DMS153 treated with DMSO at 0.1 percent for 48 hours (cell line): ENCODE measurements around the gene RASSF8.

ENCODE experiments used
- DNase-seq: peaks from one replicate; lab custom pipeline; 2025; ENCODE audit not compliant: unreplicated experiment; lab: John Stamatoyannopoulos, UW

The RASSF8 gene

DNA sequence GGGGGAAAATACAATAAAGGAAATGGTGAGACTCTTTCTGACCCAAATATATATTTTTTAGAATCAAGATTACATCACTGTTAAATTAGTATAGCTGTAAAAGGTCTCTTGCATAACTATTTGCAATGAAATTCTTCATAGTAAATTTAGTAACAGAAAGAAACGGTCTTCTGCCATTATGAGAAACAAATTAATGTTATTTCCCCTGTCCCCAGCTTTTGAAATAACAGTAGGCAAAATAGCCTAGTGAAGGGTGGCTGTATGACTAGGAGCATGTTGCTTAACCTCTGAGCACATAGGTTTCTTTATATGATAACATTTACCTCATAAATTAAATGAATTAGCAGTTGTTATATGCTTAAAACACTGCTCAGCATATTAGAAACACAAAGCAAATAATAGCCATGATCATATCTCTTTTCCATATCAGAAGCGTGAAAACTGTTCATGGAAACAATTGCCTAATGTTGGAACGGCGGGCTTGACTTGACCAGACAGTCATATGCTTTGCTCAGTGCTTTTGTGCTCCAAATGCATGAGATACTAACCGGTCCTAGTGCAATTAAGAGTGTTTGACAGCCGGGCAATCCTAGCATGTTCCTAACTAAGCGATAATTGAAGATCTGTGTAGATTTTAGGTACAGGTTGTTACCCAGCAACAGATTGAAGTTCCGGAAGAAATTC lies 142.3 kb downstream of the RASSF8 start:
- no peak for DNase-seq

GRCh38 chr12:26101350-26101734 lies 142.9 kb downstream of the RASSF8 start:
- DNase-seq: peak; percentile 75

GRCh38 chr12:26101763-26102162 lies 143.3 kb downstream of the RASSF8 start:
- DNase-seq: no peak

GRCh38 chr12:26102953-26103352 lies 144.5 kb downstream of the RASSF8 start:
- DNase-seq: no peak

- no peak for DNase-seq
Measured at GRCh38 chr12:26106347-26106746, 147.9 kb downstream of the RASSF8 start.

GRCh38 chr12:26108915-26109314 lies 150.4 kb downstream of the RASSF8 start:
- no peak for DNase-seq

- DNase-seq: no peak
Measured at GRCh38 chr12:26109343-26109881, 150.9 kb downstream of the RASSF8 start.

DNA sequence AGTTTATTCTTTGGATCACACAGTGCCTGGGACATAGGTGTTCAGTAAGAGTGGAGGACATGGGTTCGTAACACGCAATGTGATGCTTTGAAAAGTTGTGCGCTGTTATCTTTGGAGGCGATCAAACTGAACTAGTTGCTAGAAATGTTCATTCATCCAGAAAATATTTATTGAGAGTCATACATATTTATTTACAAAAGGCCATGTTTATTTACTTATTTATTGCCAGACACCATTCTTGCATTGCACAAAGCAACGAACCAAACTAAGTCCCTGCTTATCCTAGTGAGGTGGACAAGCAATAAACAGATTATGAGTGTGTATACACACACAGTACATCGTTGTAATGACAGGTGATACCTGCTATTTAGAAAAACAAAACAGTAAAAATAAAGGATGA lies 153.8 kb downstream of the RASSF8 start:
- no peak for DNase-seq

DNA sequence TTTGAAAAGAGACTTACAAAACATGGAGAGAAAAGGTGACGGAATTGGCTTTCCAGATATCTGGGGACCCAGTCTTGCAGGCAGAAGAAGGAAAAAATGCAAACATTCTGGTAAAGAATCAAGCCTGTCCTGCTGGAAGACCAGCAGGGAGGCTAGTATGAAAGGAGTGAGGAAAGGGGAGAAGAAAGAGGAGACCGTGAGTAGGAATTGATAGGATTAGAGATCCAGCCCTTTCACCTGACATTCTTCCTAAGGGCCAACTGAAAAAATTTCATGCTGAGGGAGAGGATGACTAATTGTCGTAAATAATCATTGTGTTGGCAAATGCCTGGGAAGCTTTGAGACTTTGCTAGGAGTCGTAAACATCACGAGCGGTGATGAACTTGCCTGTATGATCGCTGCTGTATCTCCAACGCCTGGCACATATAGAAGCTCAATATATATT lies 154.2 kb downstream of the RASSF8 start:
- peak; percentile 16 for DNase-seq

DNA sequence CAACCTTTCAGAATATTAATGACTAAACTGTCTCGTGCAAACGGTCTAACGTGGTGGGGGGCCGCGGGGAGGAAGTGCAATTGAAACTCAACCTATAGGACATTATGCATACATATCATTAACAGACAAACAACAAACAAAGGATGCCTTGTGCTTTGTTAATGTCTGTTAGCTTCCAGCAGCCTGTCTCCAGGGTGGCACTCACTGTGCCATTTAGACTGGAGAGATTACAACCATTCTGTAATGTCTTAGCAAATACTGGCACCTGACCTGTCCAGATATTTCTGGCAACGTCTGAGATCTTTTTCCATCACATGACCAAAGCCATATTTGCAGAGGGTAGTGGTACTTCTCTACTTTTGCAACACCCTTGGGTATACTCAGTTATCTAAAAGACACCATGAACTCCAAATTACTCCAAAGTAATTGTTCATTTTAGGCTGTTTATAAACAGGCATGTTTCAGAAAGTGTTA lies 154.7 kb downstream of the RASSF8 start:
- DNase-seq: peak; percentile 30

DNA sequence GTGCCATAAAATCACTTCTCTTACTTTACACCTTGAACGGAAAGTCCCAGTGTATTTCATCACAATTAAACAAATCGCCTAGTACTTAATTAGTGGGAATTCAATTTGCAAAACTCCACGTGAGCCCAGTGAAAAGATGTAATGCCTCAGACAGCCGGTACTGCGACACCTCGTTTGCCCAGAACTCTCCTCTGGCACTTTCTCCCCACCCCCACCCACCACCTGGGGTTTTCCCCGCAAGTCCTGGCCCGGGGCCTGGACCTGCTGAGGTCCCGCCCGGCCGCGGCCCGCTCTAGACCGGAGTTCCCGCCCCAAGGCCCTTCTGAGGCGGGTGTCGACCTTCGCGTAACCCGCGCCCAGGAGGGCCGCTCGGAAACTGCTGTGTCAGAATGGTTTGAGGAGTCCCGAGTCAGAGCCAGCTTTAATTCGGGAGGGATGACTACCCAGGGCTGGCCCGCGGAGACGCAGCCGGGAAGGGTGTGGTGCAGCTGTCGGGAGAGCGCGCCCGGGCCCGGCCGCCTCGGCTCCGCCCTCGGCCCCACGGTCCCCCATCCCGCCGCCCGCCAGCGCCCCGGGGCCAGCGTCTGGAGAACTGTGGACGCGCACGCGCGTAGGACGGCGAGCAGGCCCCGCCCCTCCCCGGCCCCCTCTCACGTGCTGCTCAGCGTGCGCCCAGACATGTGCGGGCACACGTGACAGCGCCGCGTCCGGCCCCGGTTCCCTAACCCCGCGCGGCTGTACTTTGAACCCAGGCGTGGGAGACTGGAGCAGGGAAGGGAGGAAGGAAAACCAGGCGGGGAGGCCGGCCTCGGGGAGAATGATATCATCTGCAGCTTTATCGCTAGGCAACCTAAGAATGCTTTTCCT lies 155.6 kb downstream of the RASSF8 start:
- peak; percentile 55 for DNase-seq

GRCh38 chr12:26114720-26115401 lies 156.4 kb downstream of the RASSF8 start:
- DNase-seq: no peak

DNA sequence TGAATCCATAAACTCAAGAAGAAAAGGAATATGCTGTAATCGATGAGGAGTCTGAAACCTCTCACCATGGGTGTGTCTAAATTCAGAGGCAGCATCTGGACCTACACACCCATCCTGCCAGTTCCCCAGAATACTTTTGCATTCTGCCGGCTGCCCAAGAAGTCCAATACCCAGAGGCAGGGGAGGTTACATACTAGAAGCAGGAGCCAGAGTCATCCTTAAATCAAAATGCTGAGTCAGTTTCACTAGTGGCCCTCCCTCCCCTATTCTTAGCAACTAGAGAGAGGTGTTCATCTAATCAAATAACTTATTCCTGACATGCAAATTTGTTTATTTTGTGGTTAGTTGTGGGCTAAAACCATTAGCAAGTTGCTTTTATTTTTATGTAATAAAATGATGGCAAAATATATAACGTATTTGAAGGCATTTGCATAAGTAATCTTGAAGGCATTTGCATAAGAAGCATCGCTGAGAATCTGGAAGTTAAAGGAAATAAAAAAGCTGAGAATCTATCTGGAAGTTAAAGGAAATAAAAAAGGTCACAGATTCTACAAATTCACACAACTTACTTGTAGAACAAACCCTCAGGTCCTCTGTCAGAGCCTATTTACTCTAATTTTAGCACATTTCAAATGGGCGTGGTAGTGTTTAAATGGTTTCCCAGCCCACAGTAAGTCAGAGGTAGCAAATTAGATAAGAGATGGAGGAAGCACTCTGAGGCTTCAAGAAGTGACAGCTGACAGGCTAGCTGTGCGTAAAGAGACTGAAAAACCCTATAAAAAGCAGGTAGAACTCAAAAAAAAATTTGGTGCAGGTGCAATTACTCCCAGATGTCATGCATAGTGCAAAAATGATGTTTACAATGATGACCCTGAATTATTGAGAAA lies 158.6 kb downstream of the RASSF8 start:
- no peak for DNase-seq

DNA sequence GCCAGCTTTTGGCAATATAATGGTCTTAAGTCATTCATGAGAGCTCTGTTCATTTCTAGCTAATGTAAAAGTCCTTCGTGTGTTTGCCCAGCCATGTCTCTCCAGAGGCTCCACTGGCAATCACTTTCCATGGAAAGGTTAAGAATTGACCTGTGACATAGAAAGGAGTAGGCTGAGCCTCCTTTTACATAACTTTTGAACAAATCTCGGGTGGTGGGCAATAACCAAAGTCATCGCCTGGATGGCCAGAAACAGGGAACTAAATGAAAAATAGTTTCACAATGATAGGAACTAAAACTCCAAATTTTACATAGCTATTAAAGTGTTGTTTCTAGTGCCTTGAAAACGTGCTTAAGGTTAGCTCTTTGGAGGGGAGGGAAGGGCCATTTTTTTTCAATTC lies 159.8 kb downstream of the RASSF8 start:
- no peak for DNase-seq

GRCh38 chr12:26119391-26119989 lies 161.0 kb downstream of the RASSF8 start:
- DNase-seq: peak; percentile 35

GRCh38 chr12:26120561-26121274 lies 162.2 kb downstream of the RASSF8 start:
- no peak for DNase-seq

GRCh38 chr12:26121323-26122060 lies 163.0 kb downstream of the RASSF8 start:
- DNase-seq: no peak

- peak; percentile 22 for DNase-seq
Measured at GRCh38 chr12:26122061-26122680, 163.7 kb downstream of the RASSF8 start.
